Measurements from ENCODE around the gene CRYBG1.

GRCh38 chr6:106547601-106548453, 187.3 kb downstream of the CRYBG1 start:
- TF ChIP-seq POLR2A (IDR thresholded peaks at IDR 0.05; ENCODE audit: extremely low read depth, insufficient read length) (no peak), CTCF (IDR thresholded peaks at IDR 0.05; ENCODE audit: low read depth, low read length) (no peak)
